H1 (cell line): ENCODE results near the gene TSPOAP1.

Experiments used
- ASH2L ChIP-seq: fragments of 200-600, 300-600 bp; sonication (generic); IDR thresholded peaks from one replicate; pipeline ENCODE4 v1.7.1; 2017; ENCODE audit warnings: low read length
- CHD1 ChIP-seq: IDR thresholded peaks from 2 replicates; pipeline ENCODE4 v1.6.1; 2012; ENCODE audit warnings: low read depth, low read length, improper control_type of control experiment
- EZH2 ChIP-seq: fragments of 200-600 bp; sonication (generic); IDR thresholded peaks from 2 replicates; pipeline ENCODE4 v1.7.1; 2012; ENCODE audit warnings: low read depth, mild to moderate bottlenecking, moderate library complexity, low read length, inconsistent platforms; ENCODE audit not compliant: severe bottlenecking
- GABPA ChIP-seq: IDR thresholded peaks from 2 replicates; pipeline ENCODE4 v1.6.1; 2011; ENCODE audit warnings: mild to moderate bottlenecking, low read length, moderate library complexity, borderline replicate concordance; ENCODE audit not compliant: insufficient read depth
- POLR2A ChIP-seq, 2 experiments: IDR thresholded peaks; 1 replicate in 1 of 2; 2 replicates in 1 of 2; pipeline ENCODE4 v1.6.1; 2011; ENCODE audit warnings: low read depth in 2 of 2, low read length in 2 of 2, mild to moderate bottlenecking in 2 of 2; ENCODE audit errors: control extremely low read depth in 1 of 2
- POLR2AphosphoS5 ChIP-seq: IDR thresholded peaks from 2 replicates; pipeline ENCODE4 v1.6.1; 2011; ENCODE audit warnings: low read depth, low read length
- RBBP5 ChIP-seq: IDR thresholded peaks from 2 replicates; pipeline ENCODE4 v1.7.1; 2012; ENCODE audit warnings: low read depth, mild to moderate bottlenecking, inconsistent platforms, low read length, moderate library complexity, borderline replicate concordance
- RFX5 ChIP-seq: IDR thresholded peaks from 2 replicates; pipeline ENCODE4 v1.6.1; 2011; ENCODE audit warnings: low read depth, low read length, improper control_type of control experiment, borderline replicate concordance
- RXRA ChIP-seq: IDR thresholded peaks from 2 replicates; pipeline ENCODE4 v1.6.1; 2011; ENCODE audit warnings: low read depth, mild to moderate bottlenecking, low read length, moderate library complexity; ENCODE audit not compliant: insufficient read depth
- YY1 ChIP-seq: IDR thresholded peaks from 2 replicates; pipeline ENCODE4 v1.6.1; 2011; ENCODE audit warnings: low read depth, mild to moderate bottlenecking, low read length
- TF ChIP-seq, protein P1 (sequence below), 3 experiments: IDR thresholded peaks; 1 replicate in 2 of 3; 2 replicates in 1 of 3; pipeline versions ENCODE4 v1.5.1 to v1.6.1; 2011; ENCODE audit warnings: low read length in 3 of 3, mild to moderate bottlenecking in 3 of 3, inconsistent platforms in 2 of 3, low read depth in 1 of 3, moderate library complexity in 1 of 3; ENCODE audit not compliant: insufficient read depth in 1 of 3; ENCODE audit errors: control extremely low read depth in 1 of 3

DNA sequence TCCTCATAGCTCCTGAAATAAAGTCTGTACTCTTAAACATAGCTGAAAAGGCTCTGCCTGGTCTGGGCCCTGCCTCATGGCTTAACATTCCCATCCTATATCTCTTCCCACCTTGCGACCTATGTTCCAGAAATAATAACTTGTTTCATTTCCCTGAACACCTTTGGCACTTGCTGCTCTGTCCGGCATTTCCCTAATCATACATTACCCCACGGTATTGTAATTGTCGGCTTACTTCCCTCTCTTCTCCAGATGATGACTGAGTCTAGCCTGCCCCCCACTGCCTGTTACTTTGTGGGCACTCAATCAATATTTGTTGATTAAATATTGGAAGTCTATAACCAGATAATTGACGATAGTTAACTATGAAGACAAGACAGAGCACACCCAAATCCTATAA, 46.7 kb upstream of the TSPOAP1 start:
- TF ChIP-seq EZH2, result no peak
- TF ChIP-seq, protein P1, sequence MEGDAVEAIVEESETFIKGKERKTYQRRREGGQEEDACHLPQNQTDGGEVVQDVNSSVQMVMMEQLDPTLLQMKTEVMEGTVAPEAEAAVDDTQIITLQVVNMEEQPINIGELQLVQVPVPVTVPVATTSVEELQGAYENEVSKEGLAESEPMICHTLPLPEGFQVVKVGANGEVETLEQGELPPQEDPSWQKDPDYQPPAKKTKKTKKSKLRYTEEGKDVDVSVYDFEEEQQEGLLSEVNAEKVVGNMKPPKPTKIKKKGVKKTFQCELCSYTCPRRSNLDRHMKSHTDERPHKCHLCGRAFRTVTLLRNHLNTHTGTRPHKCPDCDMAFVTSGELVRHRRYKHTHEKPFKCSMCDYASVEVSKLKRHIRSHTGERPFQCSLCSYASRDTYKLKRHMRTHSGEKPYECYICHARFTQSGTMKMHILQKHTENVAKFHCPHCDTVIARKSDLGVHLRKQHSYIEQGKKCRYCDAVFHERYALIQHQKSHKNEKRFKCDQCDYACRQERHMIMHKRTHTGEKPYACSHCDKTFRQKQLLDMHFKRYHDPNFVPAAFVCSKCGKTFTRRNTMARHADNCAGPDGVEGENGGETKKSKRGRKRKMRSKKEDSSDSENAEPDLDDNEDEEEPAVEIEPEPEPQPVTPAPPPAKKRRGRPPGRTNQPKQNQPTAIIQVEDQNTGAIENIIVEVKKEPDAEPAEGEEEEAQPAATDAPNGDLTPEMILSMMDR (IDR thresholded peaks at IDR 0.05; ENCODE audit: control extremely low read depth in 1 of 3, insufficient read depth in 1 of 3, low read depth in 1 of 3, low read length in 3 of 3), result no peak
- no peak for TF ChIP-seq POLR2A (IDR thresholded peaks at IDR 0.05; ENCODE audit: control extremely low read depth in 1 of 2, low read depth in 2 of 2, low read length in 2 of 2)
- TF ChIP-seq RXRA, result no peak
- no peak for TF ChIP-seq ASH2L
- TF ChIP-seq CHD1, result no peak
- no peak for TF ChIP-seq RBBP5
- no peak for TF ChIP-seq POLR2AphosphoS5
- no peak for TF ChIP-seq YY1
- TF ChIP-seq GABPA, result no peak
- no peak for TF ChIP-seq RFX5
